CD4-positive, alpha-beta T cell treated with Interleukin-1 beta for 1 hour (primary cell): ENCODE results near the gene SEC23B.
"Not testable (repeated sequence)": the region's sequence is repeated elsewhere in the genome, so short reads cannot be mapped to it uniquely, and the experiment has no call there.

Experiments used
- DNase-seq, 2 donors: peaks; one replicate each; pipeline ENCODE4 v3.0.0-alpha.2; 2020 to 2022

SEC23B gene

DNA sequence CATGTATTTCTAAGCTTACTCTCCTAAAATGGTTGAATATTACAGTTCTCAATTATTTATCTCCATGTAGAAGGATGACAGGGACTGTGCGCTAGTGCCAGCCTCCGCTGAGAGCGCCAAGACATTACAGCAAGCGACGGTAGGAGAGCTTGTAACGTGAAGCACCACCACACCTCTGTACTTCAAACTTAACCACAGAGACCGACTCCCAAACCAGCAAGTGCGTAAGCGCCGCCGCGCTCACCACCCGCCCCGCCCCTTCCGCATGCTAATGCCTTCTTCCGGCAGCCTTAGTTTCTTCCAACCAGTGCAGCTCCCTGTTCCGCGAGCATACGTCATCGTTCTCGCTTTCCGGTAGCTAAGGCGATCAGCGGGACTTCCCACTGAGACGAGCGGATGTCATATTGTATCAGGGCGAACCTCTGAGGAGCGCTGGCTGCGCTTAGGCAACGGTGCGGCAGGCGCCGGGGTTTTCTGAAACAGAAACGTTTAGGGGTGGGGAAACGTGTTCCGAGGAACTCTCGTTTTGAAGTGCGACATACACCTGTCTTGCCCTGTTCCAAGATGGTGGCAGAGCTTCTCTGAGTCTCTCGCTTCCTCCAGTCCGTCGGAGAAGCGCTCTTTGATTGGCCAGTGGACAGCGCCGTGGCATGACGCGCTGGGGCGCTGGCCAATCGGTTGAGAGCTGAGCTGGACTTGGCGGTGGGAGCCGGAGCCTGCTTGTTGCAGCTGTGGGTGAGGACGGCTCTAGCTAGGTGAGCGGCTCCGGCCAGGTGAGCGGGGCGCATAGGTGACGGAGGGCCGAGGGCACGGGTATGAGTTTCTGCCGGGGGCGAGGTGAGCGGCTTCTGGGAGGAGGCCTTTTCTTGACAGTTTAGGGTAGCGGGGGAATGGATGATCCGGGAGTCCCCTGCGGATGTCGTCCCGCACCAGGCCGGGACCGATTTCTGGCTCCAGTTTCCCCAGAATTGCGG, at the start of gene SEC23B:
TSS of gene SEC23B (plus strand) at position 723 of the 974 bp plus-strand sequence. CDS start 2,896 bp downstream, outside the sequence.
- DNase-seq: peak; percentile 98 to 99

DNA sequence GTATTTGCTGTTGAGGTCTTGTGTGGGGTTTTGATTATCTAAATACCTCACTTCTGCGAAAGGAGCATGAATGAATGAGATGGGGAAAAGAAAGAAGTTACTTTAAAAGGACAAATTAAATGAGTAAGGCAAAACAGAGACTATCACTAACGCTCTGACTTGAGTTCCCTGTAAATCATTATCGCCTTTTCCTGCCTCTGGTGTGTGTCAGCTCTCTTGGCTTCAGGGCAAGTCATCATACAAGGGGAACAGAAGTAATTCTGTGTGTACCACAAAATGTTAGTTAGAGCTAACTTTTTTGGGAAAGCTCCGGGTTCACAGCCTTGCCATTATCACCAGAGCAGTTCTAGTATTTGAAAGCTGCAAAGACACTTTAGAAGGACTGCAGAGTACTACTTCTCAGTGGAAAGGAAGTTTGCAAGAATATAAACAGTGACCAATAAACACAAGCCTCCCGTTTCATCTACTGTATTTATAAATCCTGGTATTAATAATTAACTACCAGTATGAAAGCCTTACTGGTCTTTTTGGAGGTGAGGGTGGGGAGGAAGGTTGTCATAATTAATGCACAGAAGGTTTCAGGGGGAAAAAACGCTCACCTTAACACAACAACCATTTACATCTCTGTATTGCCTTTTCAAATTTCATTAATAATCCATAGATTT, 42.1 kb upstream of the SEC23B start:
- no peak for DNase-seq

DNA sequence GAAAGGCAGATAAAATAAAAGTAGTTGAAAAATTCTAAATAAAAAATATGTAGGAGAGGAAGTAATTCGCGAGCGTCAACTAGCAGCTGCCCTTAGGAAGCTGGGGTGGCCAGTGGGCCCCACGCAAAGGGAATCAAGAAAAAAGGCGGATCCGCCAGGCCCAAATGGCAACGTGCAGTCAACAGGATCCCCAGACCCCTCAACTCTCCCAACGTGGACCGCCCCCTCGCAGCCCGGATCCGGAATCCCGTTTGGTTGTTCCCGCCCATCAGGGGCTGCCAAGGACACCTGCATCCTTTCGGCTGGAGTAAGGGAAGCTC, 41.2 kb upstream of the SEC23B start:
- DNase-seq: no peak

DNA sequence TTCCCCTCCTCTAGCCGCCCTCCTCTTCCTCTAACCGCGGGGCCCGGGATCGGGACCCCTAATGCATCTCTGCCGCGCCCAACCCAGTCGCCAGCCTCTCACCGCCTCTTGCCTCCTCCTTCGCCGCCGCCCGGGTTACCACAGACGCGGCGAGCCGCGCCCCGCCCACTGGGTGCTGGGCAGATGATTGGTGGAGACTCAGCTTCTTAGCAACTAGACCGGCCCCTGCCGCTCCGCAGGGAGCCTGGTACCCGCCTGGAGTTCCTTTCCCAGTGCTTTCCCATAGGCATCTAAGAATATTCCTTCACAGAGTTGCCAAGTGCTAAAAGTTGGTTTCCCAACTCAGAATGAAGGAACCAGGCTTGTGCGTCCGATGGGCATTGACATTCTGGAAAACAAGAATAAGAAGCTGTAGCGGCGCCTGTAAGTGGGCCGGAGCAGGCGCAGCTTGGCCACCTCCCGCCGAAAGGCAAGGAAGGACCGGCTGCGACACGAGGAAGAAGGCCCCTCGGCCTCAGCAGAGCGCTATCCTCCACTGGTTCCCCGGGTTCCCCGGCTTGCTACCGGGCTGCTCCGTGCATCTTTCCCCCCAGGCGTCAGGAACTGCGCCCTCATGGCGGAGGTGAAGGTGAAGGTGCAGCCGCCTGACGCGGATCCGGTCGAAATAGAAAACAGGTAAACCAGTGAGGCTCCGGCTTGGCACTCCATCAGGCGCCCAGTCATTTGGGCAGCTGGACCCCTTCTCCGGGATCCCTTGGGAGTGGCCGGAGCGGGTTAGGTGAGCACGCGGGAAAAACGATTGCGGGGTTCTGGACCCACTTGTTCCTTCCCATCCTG, 40.6 kb upstream of the SEC23B start, which contains the start of the genes DZANK1 and POLR3F:
TSS of gene DZANK1 (minus strand) at position 137 of the 837 bp plus-strand sequence. CDS start 1,672 bp downstream, outside the sequence.
TSS of gene POLR3F (plus strand) at position 497 of the 837 bp plus-strand sequence. CDS start at position 614, 117 bp downstream.
- peak; percentile 94 for DNase-seq

DNA sequence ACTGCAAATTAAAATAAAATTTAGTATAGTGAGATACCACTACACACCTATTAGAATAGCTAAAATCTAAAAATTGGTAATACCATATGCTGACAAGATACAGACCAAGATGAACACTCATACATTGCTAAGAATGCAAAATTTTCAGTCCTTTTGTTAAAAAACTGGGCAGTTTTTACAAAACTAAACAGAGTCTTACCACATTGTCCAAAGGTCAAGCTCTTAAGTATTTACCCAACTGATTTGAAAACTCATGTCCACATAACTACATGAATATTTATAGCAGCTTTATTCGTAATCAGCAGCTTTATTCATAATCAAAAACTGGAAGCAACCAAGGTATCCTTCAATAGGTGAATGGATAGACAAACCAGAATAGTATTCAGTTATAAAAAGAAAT, 30.5 kb upstream of the SEC23B start:
- DNase-seq: no peak

DNA sequence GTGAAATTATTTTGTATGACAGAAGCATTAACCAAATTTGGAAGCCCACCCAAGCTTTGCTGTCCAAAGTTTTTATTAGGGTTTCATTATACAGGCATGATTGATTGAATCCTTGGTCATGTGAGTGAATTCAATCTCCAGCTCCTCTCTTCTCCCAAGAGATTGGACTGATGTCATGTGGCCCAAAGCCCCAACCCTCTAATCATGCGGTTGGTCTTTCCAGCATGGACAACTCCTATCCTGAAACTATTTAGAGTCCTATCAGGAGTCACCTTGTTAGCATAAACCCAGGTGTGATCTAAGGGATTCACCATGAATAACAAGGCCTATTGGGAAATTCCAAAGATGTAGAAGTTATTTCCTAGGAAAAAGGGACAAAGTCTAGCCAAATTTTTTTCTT, 29.9 kb upstream of the SEC23B start:
- DNase-seq: no peak

DNA sequence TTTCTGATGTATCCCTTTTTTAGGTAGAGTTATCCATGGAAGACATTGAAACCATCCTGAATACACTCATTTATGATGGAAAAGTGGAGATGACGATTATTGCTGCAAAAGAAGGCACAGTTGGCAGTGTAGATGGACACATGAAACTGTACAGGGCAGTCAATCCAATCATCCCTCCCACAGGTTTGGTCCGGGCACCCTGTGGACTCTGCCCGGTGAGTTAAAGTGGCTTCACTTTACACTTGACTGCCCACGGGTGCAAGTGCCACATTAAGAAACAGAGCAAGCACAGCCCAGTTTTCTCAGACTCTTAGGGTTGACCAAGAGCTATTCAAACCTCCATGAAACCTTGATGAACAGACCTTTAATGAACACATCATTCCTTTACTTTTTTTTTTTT, 26.1 kb upstream of the SEC23B start:
- DNase-seq: no peak

DNA sequence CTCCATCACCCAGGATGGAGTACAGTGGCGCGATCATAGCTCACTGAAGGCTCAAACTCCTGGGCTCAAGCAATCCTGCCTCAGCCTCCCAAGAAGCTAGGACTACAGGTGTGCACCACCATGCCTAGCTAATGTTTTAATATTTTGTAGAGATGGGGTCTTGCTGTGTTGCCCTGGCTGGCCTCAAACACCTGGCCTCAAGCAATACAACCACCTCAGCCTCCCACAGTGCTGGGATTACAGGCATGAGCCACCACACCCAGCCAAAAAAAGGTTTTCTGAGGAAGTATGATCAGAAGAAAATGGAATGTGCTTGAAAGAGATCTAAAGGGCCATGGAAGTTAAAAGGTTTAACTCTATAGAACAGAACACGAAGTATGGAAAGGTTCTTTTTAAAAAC, 19.4 kb upstream of the SEC23B start:
- DNase-seq: no peak

DNA sequence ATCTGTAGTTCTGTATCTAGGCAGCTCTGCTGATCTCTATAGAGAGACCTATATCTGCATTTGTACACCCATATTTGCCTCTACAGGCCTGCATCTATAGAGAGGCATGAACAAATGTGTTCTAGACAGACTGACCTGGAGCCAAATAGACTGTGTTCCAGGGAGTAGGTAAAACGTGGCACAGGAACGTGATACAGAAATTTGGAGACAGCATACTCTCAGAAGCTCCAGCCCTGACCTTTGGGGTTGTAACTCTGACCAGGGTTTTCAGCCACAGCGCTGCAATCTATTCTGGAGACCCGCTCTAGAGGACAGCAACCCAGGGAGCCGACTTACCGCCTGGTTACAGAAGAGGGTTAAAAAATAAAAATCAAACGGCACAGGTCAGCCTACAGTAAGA, 11.7 kb upstream of the SEC23B start:
- no peak for DNase-seq

DNA sequence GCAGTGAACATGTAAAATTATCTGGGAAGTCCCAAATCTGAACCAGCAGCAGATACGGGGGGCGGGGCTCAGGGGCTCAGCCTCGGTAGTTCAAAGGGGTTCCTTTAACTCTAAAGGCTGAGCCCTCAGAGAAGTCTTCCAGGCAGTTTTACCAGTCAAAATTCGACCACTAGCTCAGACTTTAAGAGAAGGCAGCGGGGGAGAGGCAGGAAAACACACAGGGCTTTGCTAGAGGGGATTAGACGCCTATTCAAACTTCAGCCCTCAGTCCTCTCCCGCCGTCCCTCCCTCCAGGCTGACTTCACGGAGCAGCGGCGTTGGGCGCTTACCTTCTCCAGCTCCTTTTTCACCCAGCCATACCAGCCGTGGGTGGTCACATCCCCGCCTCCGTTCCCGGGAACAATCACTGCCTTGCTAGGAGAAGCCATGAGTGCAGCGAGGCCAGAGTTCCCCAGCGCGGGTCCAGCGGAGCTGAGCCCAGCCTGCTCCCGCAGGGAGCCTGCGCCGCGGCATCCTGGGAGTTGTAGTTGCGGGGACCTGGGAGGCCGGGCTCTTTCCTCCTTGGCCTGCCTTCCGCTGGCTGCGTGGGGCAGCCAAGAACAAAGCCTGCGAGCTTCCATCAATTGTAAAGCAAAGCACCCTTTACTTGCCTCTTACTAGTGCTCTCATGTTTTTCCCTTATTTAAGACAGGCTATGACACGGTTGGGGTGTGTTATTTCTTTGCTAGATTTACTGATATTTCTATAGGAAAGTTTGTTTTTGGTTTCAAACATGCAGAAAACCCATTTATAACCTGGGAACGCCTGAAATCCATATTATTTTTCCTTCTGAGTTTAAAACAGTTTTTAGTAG, 10.8 kb upstream of the SEC23B start, which contains the start of gene RBBP9:
TSS of gene RBBP9 (minus strand) at position 486 of the 853 bp plus-strand sequence. CDS start at position 428, 58 bp downstream.
- peak; percentile 79 for DNase-seq

DNA sequence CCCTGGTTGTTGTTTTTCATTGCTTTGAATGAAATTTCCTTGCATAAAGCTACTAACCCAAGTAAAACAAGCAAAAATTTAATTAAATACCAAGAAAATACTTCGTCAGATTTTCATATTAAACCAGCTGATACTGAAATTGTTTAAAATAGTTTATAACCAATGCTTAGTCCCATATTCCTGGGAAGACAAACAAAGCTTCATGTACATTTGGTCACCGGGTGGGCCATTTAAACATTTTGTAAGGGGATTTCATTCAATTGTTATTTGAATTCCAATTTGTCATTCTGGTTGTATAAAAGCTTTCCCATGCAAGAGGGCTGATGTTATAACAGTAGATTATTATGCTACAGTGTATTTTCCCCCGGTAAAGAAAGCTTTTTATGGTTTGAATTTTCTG, 10.1 kb upstream of the SEC23B start:
- DNase-seq: no peak

DNA sequence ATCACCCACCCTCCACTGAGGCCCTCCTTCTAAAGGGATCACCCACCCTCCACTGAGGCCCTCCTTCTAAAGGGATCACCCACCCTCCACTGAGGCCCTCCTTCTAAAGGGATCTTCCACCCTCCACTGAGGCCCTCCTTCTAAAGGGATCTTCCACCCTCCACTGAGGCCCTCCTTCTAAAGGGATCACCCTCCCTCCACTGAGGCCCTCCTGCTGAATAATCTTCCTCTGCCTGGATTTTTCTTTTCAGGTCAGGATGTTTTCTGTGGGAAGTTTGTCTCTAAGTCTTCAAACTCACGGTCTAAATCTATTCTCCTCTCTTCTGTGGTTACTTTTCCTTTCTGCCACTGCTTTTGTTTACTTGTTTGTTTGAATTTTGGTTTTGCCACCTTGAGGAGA, 6.1 kb upstream of the SEC23B start:
- not testable (repeated sequence) for DNase-seq

DNA sequence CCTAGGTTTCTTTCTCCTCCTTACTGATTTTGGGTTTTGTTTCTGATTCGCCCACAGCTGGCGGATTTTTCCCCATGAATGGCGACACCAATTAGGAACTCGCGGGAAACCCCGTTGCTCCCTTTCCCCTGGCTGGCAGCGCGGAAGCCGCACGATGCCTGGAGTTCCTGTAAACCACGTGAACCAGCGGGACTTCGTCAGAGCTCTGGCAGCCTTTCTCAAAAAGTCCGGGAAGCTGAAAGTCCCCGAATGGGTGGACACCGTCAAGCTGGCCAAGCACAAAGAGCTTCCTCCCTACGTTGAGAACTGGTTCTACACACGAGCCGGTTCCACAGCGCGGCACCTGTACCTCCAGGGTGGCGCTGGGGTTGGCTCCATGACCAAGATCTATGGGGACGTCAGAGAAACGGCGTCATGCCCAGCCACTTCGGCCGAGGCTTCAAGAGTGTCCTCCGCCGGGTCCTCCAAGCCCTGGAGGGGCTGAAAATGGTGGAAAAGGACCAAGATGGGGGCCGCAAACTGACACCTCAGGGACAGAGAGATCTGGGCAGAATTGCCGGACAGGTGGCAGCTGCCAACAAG, 3.2 kb upstream of the SEC23B start:
- peak in 1 of 2 donors; percentile 4 for DNase-seq

DNA sequence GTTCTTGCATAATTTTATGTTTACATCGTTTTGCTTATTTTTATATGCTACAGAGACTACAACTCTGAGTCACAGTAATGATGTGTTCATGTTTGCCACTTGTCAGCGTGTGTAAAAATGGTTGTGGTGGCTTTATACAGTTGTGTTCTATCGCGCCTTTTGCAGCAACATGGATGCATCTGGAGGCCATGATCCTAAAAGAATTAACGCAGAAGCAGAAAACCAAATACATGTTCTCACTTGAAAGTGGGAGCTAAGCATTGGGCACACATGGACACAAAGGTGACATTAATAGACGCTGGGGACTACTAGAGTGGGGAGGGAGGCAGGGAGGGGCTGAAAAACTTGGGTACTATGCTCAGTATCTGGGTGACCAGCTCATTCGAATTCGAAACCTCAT, 996 bp upstream of the SEC23B start:
- DNase-seq: peak in 1 of 2 donors; percentile 12

DNA sequence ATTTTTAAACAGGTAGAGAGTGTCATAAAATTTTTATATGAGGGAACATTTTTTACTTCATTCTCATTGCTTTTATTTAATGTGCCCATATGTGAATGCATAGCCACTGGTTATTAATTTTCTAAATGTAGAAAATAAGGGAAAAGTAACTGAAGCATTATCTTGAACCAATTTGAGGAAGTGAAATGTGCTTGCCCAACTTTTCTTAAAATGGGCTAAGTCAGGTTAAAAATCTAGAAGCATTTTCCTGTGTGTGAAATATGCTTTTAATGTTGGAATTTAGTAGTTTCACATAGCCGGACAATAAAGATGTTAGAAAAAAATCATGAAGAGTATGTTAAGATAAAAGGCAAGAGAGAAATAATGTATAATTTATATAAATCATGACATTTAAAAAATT, 3.8 kb downstream of the SEC23B start:
- DNase-seq: no peak

DNA sequence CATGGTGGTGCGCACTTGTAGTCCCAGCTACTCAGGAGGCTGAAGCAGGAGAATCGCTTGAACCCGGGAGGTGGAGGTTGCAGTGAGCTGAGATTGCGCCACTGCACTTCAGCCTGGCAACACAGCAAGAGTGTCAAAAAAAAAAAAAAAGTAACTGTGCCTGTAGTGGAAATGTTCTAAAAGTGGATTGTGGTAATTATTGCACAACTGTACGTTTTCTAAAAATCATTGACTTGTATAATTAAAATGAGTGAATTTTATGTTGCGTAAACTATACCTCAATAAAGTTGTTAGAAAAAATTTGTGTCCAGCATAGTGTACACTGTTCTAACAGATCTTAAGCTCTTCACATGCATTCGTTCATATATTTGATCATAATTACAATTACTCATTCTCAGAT, 5.5 kb downstream of the SEC23B start:
- DNase-seq: no peak

DNA sequence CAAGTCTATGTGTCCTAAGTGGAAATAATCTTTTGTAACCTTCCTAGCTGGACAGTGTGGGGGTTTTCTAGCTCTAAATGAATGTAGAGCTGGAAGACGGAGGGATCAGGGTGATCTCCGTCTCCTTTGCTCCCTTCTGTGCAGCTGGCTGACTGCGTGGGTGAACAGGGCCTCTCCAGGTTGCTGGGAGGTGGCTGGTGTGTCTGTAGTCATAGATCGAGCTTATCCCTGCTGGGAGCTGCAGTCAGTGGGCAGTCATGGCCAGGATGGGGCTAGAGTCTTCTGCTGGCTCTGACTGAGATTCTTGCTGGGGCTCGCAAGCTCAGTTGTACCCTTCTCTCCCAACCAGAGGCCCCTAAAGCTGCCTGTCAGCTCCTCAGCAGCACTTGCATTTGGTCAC, 6.4 kb downstream of the SEC23B start:
- no peak for DNase-seq

DNA sequence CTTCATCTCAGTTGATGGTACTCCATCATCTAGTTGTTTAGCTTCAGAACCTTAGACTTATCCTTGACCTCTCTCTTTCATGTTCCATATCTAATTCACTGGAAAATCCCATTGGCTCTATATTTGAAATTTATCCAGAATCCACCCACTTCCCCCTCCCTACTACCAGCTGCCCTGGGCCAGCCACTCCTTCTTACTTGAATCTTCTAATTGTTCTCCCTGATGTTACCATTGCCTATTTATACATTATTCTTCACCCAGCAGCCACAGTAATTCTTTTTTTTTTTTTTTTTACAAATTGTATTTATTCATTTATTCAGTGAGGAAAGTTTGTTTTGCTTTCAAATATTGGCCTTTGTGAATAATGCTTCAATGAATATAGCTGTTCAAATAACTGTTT, 8.2 kb downstream of the SEC23B start:
- DNase-seq: no peak

DNA sequence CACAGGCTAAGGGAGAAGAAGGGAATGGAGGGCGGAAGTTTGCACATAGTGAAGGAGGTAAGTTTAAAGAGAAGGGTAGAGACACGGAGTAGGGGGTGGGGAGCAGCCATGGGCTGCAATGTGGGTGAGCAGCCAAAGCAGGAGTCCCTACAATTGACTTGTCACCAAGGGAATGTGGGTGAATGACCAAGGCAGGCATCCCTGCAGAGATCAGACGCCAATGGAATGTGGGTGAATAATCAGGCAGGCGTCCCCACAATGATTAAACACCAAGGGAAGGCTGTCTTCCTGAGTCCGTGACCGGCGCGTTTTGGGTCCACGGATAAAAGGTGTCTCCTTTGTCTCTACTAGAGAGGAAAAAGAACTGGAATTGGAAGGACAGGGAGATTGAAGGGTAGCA, 14.3 kb downstream of the SEC23B start:
- not testable (repeated sequence) for DNase-seq

DNA sequence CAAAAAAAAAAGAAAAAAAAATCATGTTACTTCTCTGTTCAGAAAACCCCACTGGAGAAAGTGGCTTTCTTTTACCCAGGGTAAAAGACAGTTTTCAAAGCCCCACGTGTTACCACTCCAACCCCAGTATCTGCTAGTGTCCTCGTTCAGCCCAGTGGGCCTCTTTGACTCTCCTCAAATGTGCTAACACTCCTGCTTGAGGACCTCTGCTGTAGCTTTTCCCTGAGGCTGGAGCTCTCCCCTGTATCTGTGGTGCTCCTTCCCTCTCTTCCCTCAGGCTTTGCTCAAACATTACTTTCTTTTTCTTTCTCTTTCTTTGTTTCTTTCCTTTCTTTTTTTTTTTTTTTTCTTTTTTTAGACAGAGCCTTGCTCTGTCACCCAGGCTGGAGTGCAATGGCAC, 15.3 kb downstream of the SEC23B start:
- DNase-seq: no peak

DNA sequence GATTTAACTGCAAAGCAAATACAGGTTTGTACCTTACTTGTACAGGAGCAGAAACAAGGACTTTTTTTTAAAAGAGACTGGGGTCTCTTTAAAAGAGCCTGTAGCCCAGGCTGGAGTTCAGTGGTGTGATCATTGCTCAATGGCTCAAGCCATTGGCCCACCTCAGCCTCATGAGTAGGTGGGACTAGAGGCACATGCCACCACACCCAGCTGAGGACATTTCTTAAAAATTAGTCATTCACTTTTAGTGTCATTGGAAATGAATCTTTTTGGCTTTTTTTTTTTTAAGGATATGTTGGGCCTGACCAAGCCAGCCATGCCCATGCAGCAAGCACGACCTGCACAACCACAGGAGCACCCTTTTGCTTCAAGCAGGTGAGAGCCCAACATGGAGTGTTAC, 16.9 kb downstream of the SEC23B start:
- no peak for DNase-seq

DNA sequence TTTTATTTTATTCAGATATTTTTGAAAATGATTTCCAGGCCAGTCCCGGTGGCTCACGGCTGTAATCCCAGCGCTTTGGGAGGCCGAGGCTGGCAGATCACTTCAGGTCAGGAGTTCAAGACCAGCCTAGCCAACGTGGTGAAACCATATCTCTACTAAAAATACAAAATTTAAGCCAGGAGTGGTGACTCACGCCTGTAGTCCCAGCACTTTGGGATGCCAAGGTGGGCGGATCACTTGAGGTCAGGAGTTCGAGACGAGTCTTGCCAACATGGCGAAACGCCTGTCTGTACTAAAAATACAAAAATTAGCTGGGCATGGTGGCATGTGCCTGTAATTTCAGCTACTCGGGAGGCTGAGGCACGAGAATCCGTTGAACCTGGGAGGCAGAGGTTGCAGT, 19.0 kb downstream of the SEC23B start:
- DNase-seq: not testable (repeated sequence)
